Osteocyte (in vitro differentiated cells): ENCODE results near the gene FAIM. TPM values are rescaled to one million over a fixed set of nuclear protein-coding genes. Genes with fewer than 3 reads are reported as not detected.
"Not testable (repeated sequence)": the region's sequence is repeated elsewhere in the genome, so short reads cannot be mapped to it uniquely, and the experiment has no call there.

Source experiments
- DNase-seq: peaks from one replicate; pipeline ENCODE4 v3.0.0; 2021; ENCODE audit warnings: mixed read lengths; ENCODE audit not compliant: unreplicated experiment; ENCODE audit errors: extremely low spot score
- H3K27ac Mint-ChIP-seq: one replicate; pipeline ENCODE4 v1.8.0; 2021; ENCODE audit warnings: mild to moderate bottlenecking, mixed read lengths; ENCODE audit not compliant: unreplicated experiment
- H3K27me3 Mint-ChIP-seq: one replicate; pipeline ENCODE4 v1.8.0; 2021; ENCODE audit warnings: mixed read lengths; ENCODE audit not compliant: unreplicated experiment
- H3K36me3 Mint-ChIP-seq: one replicate; pipeline ENCODE4 v1.8.0; 2021; ENCODE audit warnings: mixed read lengths; ENCODE audit not compliant: unreplicated experiment
- H3K4me1 Mint-ChIP-seq: one replicate; pipeline ENCODE4 v1.8.0; 2021; ENCODE audit warnings: mixed read lengths; ENCODE audit not compliant: unreplicated experiment
- H3K4me3 Mint-ChIP-seq: one replicate; pipeline ENCODE4 v1.8.0; 2021; ENCODE audit warnings: mild to moderate bottlenecking, moderate library complexity, mixed read lengths; ENCODE audit not compliant: unreplicated experiment
- H3K9me3 Mint-ChIP-seq: one replicate; pipeline ENCODE4 v1.8.0; 2021; ENCODE audit warnings: mixed read lengths; ENCODE audit not compliant: unreplicated experiment
- CTCF ChIP-seq: fragments of 200-600 bp; sonication (generic); IDR thresholded peaks from 2 replicates; pipeline ENCODE4 v1.5.0; 2021; ENCODE audit warnings: antibody characterized with exemption, mild to moderate bottlenecking, moderate library complexity
- total RNA-seq: library from RNA; stranded (reverse); gene quantifications from 2 replicates; pipeline ENCODE4 v1.2.1, GENCODE V29; 2021

Gene FAIM
- total RNA-seq, 1 donor from 2014 or later, result 8.5 TPM

GRCh38 chr3:138588445-138588844, 20.1 kb upstream of the FAIM start:
- Mint-ChIP-seq H3K4me3 (no peak overlapping the region), H3K4me1 (peaks cover 2% of the 10 kb centered on the region), H3K27ac (no peak overlapping the region), H3K9me3 (no peaks in the 10 kb centered on the region), H3K27me3 (no peaks in the 10 kb centered on the region), H3K36me3 (peaks cover 12% of the 10 kb centered on the region)
- TF ChIP-seq CTCF, result no peak
- no peak for DNase-seq

- Mint-ChIP-seq H3K27me3 (no peaks in the 10 kb centered on the region), H3K36me3 (peaks cover 10% of the 10 kb centered on the region), H3K4me3 (no peak overlapping the region), H3K4me1 (peaks cover 5% of the 10 kb centered on the region), H3K27ac (no peak overlapping the region), H3K9me3 (no peaks in the 10 kb centered on the region)
- DNase-seq, result no peak
- TF ChIP-seq CTCF, result no peak
Measured at GRCh38 chr3:138591392-138591791, 17.2 kb upstream of the FAIM start.

GRCh38 chr3:138593488-138594149, 15.0 kb upstream of the FAIM start:
- no peaks in the 10 kb centered on the region for H3K27me3 Mint-ChIP-seq
- peak overlapping the region; percentile 94 for H3K4me3 Mint-ChIP-seq
- H3K4me1 Mint-ChIP-seq, result peaks cover 5% of the 10 kb centered on the region
- H3K27ac Mint-ChIP-seq, result peak overlapping the region; percentile 95
- H3K9me3 Mint-ChIP-seq, result no peaks in the 10 kb centered on the region
- no peak for TF ChIP-seq CTCF
- no peak for DNase-seq
- no peaks in the 10 kb centered on the region for H3K36me3 Mint-ChIP-seq

- Mint-ChIP-seq H3K36me3 (no peaks in the 10 kb centered on the region), H3K4me1 (peaks cover 5% of the 10 kb centered on the region), H3K27ac (peak within 1 kb of the TSS; percentile 95), H3K27me3 (no peaks in the 10 kb centered on the region), H3K9me3 (no peaks in the 10 kb centered on the region), H3K4me3 (peak within 1 kb of the TSS; percentile 94)
- DNase-seq, result peak; percentile 97
- TF ChIP-seq CTCF, result peak; percentile 93
Measured at GRCh38 chr3:138594150-138594934, 14.2 kb upstream of the FAIM start, which contains the start of gene CEP70. Gene CEP70 (minus strand): TSS chr3:138594260. CDS start chr3:138572927, 21,333 bp downstream.

- no peak for DNase-seq
Measured at GRCh38 chr3:138594935-138595610, 13.5 kb upstream of the FAIM start.

GRCh38 chr3:138597186-138597976, 11.2 kb upstream of the FAIM start:
- not testable (repeated sequence) for H3K27me3 Mint-ChIP-seq, H3K27ac Mint-ChIP-seq, H3K4me3 Mint-ChIP-seq, H3K9me3 Mint-ChIP-seq, DNase-seq, H3K36me3 Mint-ChIP-seq, H3K4me1 Mint-ChIP-seq

More at GRCh38 chr3:138594935-138595610, 13.5 kb upstream of the FAIM start:
- no peaks in the 10 kb centered on the region for H3K27me3 Mint-ChIP-seq
- H3K36me3 Mint-ChIP-seq, result no peaks in the 10 kb centered on the region
- H3K9me3 Mint-ChIP-seq, result no peaks in the 10 kb centered on the region
- TF ChIP-seq CTCF, result no peak
- H3K27ac Mint-ChIP-seq, result peak overlapping the region; percentile 95
- peaks cover 5% of the 10 kb centered on the region for H3K4me1 Mint-ChIP-seq
- H3K4me3 Mint-ChIP-seq, result peak overlapping the region; percentile 94
